Mucosa of rectum (tissue), 2 donors: ENCODE measurements around the gene COL11A2.

Source experiments
- H3K27ac ChIP-seq, 2 donors: one replicate each; pipeline ENCODE4 v1.7.0; 2013; ENCODE audit warnings: inconsistent platforms in 2 of 2, low read depth in 2 of 2, low read length in 2 of 2
- H3K27me3 ChIP-seq, 2 donors: one replicate each; pipeline ENCODE4 v1.7.0; 2013; ENCODE audit warnings: low read length in 2 of 2; ENCODE audit not compliant: control insufficient read depth in 2 of 2, insufficient read depth in 2 of 2
- H3K36me3 ChIP-seq, 2 donors: one replicate each; pipeline ENCODE4 v1.7.0; 2013; ENCODE audit warnings: low read length in 2 of 2; ENCODE audit not compliant: control insufficient read depth in 2 of 2, insufficient read depth in 2 of 2
- H3K4me1 ChIP-seq, 2 donors: one replicate each; pipeline ENCODE4 v1.7.0; 2013; ENCODE audit warnings: low read length in 2 of 2, mild to moderate bottlenecking in 1 of 2; ENCODE audit not compliant: control insufficient read depth in 2 of 2, insufficient read depth in 2 of 2
- H3K4me3 ChIP-seq, 2 donors: one replicate each; pipeline ENCODE4 v1.7.0; 2013; ENCODE audit warnings: low read length in 2 of 2
- H3K9ac ChIP-seq, 2 donors: one replicate each; pipeline ENCODE4 v1.7.0; 2013; ENCODE audit warnings: low read length in 2 of 2, low read depth in 1 of 2, mild to moderate bottlenecking in 1 of 2
- H3K9me3 ChIP-seq, 2 donors: one replicate each; pipeline ENCODE4 v1.7.0; 2013; ENCODE audit warnings: low read length in 2 of 2; ENCODE audit not compliant: control insufficient read depth in 2 of 2
- donor health status: healthy.
- donor health status: Normal muscosa, but diverticular disease.

COL11A2 gene

DNA sequence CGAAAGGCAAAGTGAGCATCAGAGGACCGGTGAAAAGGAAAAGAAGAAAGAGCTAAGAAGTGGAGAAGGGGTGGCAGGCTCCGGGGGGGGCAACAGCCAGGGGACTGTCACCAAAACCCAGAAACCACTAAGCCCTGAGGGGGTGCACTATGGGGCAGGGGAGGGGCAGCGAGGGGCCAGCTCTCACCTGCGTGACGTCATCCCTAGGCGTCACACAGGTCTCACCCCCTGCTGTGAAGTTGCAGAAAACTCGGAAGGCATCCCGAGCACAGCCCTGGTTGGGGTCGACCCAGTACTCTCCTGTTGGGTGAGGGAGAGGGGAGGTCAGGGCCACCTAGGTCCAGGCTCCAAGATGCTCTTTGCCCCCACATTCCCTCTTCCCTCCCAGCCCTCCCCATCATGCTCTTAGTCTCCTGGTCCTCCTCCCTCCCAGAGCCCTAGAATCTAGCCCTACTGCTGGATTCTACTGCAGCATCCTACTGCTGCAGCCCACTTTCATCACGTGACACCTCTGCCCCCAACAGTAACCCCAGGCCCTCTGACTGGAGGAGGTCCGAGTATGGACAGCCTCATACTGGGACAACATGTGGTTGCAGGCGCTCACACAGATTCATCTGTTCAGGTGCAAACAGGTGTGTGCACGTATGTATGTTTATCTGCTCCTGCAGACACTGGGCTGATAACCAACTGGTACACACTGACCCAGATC, 27.4 kb downstream of the COL11A2 start:
- H3K9ac ChIP-seq: no peak overlapping the region
- H3K9me3 ChIP-seq: no peaks in the 10 kb centered on the region
- no peak overlapping the region for H3K4me3 ChIP-seq
- no peak overlapping the region for H3K27ac ChIP-seq
- H3K27me3 ChIP-seq: peaks cover 0 to 2% of the 10 kb centered on the region in 2 donors
- no peaks in the 10 kb centered on the region for H3K36me3 ChIP-seq
- peaks cover 11 to 12% of the 10 kb centered on the region in 2 donors for H3K4me1 ChIP-seq

DNA sequence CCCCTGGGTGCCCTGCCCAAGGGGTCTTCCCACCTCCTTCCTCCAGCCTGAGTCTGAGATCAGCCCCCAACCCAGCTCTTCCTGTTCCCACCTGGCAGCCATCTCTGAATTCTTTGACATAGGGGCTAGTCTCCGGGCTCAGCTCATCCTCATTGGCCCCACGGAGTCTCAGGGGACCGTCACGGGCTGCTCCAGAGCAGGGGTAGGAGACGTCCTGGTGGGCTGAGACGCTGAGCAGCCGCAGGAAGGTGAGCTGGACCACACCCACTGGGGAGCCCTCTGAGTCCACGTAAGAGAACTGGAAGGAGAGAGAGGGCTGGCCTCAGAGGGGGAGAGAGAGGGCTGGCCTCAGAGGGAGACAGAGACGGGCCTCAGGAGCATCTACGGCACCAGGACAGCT, 28.1 kb downstream of the COL11A2 start:
- peaks cover 11 to 12% of the 10 kb centered on the region in 2 donors for H3K4me1 ChIP-seq
- H3K27me3 ChIP-seq: peaks cover 0 to 2% of the 10 kb centered on the region in 2 donors
- H3K36me3 ChIP-seq: no peaks in the 10 kb centered on the region
- H3K4me3 ChIP-seq: no peak overlapping the region
- H3K27ac ChIP-seq: no peak overlapping the region
- no peaks in the 10 kb centered on the region for H3K9me3 ChIP-seq
- H3K9ac ChIP-seq: no peak overlapping the region

DNA sequence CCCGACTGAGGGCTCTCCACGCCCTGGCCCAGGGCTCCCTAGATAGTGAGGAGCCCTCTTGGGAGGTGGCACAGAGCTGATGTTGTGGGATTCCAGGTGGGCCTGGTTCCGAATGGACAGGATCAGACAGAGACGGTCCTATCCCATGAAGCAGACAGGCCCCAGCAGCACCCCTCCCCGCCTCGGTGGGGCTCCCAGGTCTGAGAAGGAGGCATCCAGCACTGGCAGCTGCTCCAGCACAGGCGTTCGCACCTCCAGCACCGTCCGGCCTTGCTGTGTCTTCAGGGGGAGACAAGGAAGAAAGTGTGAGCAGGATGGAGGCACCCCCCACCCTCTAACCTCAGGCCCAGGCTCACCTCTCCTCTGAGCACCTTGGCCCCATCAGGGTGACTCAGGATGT, 28.7 kb downstream of the COL11A2 start:
- peaks cover 11 to 12% of the 10 kb centered on the region in 2 donors for H3K4me1 ChIP-seq
- no peak overlapping the region for H3K27ac ChIP-seq
- no peaks in the 10 kb centered on the region for H3K36me3 ChIP-seq
- no peak overlapping the region for H3K9ac ChIP-seq
- H3K27me3 ChIP-seq: peaks cover 0 to 2% of the 10 kb centered on the region in 2 donors
- H3K9me3 ChIP-seq: no peaks in the 10 kb centered on the region
- H3K4me3 ChIP-seq: no peak overlapping the region

DNA sequence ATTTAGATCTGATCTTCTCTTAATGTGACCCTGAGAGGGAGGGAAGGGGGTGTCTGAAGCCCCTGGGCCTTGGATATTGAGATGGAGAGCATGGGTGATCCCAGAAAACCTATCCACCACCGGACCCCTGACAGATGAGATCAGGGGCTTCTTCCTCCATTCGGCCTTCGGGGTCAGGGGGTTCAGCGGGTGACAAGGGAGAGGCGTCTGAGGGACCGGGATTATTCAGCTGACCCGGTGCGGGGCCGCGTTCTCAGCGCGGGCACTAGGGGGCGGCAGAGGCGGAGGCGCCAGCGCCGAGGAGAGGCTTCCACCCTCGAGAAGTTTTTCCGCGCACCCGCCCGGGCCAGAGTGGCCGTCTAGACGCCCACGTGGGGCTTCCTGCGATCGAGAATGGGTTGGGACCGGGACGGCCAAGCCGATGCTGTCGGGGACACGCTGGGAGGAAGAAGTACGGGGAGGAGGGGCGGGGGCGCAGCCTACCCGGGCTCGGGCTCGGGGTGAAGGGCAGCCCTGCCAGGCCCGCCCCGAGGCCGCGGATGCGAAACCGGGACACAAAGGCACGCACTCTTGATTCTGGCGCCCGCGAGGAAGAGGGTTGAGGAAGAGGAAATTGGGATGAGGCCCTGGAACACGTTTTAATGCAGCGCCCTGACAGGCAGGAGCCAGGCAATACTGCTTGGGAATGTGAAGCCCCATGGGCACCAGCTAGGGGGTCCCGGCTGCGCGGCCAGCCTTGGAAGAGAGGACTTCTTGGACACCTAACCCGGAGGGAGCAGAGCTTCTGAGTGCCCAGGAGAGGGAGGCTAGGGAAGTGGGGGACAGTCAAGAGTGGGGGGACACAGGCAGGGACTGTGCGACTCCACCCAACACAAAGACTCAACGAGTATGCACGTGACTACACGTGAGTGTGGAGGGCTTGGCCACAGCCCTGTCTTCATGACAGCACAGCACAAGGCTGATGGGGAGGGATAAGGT, 30.6 kb downstream of the COL11A2 start:
- Histone ChIP-seq H3K27ac (peak overlapping the region; percentile 58 to 64), H3K27me3 (peaks cover 0 to 2% of the 10 kb centered on the region in 2 donors), H3K9ac (peak overlapping the region; percentile 34 to 78), H3K4me3 (peak overlapping the region; percentile 67 to 72), H3K9me3 (no peaks in the 10 kb centered on the region), H3K36me3 (no peaks in the 10 kb centered on the region), H3K4me1 (peaks cover 11 to 12% of the 10 kb centered on the region in 2 donors)

DNA sequence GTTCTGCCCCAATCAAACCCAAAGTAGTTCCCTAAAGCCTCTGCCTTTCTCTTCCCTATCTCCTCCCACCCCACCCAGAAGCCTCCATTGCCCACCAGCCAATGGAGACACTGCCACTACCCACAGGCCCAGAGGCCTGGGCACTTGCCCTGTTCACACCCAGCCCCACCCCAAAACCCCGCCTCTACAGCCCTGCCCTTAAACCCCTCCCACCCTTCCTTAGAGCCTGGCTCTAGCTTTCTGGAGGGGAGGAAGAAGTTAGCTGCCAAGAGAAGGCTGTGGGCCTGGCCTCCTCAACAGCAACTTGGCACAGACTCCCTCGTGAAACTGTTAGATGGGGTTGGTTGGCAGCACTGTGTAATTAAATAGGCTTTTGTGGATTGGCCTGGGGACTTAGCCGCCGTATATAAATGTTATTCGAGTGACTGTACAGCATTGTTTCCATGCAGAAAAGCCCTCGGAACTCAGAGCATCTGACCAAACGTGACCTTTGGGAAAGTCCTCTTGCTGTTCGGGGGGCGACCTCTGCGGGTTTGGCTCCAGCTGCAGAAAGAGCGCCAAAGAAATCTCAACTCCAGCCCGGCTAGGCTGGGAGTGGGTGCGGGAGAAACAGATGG, 31.4 kb downstream of the COL11A2 start:
- Histone ChIP-seq H3K9me3 (no peaks in the 10 kb centered on the region), H3K4me3 (peak overlapping the region in 1 of 2 donors; percentile 67), H3K36me3 (no peaks in the 10 kb centered on the region), H3K9ac (peak overlapping the region in 1 of 2 donors; percentile 78), H3K27me3 (peaks cover 0 to 2% of the 10 kb centered on the region in 2 donors), H3K4me1 (peaks cover 11 to 12% of the 10 kb centered on the region in 2 donors), H3K27ac (peak overlapping the region; percentile 58 to 64)

DNA sequence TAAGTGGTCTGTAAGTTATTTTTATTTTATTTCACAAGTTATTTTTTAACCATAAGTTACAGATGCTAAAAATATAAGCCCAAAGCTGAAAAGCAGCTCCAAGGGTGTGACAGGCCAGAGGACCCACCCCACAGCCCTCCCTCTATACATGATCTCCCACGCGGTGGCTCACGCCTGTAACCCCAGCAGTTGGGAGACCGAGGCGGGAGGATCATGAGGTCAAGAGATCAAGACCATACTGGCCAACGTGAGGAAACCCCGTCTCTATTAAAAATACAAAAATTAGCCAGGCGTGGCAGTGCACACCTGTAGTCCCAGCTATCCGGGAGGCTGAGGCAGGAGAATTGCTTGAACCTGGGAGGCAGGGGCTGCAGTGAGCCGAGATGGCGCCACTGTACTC, 32.2 kb downstream of the COL11A2 start:
- peaks cover 0 to 2% of the 10 kb centered on the region in 2 donors for H3K27me3 ChIP-seq
- no peak overlapping the region for H3K27ac ChIP-seq
- no peak overlapping the region for H3K9ac ChIP-seq
- no peaks in the 10 kb centered on the region for H3K36me3 ChIP-seq
- H3K4me1 ChIP-seq: peaks cover 11 to 12% of the 10 kb centered on the region in 2 donors
- H3K4me3 ChIP-seq: no peak overlapping the region
- no peaks in the 10 kb centered on the region for H3K9me3 ChIP-seq

GRCh38 chr6:33156964-33157363, 35.3 kb downstream of the COL11A2 start:
- H3K27ac ChIP-seq: no peak overlapping the region
- no peaks in the 10 kb centered on the region for H3K36me3 ChIP-seq
- peaks cover 10% of the 10 kb centered on the region in 2 donors for H3K4me1 ChIP-seq
- H3K9me3 ChIP-seq: no peaks in the 10 kb centered on the region
- no peak overlapping the region for H3K4me3 ChIP-seq
- H3K27me3 ChIP-seq: no peaks in the 10 kb centered on the region
- no peak overlapping the region for H3K9ac ChIP-seq

- no peak overlapping the region for H3K9ac ChIP-seq
- H3K4me3 ChIP-seq: no peak overlapping the region
- H3K9me3 ChIP-seq: no peaks in the 10 kb centered on the region
- no peak overlapping the region for H3K27ac ChIP-seq
- H3K4me1 ChIP-seq: peaks cover 6% of the 10 kb centered on the region in 2 donors
- no peaks in the 10 kb centered on the region for H3K27me3 ChIP-seq
- no peaks in the 10 kb centered on the region for H3K36me3 ChIP-seq
Measured at GRCh38 chr6:33156561-33156960, 35.7 kb downstream of the COL11A2 start.

DNA sequence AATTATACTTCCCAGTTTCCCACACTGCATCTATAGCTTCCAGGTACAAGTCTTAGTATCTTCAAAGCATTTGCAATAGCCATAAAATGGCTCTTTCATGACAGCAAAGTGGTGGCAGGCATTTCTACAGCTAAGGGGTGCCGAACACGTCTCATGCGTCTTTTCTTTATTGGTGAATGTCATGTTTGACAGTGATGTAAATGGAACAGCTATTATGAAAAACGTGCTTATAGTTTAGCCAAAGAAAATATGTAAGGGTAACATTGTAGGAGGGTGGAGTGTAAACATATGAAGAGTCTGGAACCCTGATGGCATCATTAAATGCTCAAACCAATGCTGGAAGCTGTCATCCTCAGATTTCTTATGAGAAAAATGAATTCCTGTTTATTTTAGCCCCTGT, 37.9 kb downstream of the COL11A2 start:
- no peaks in the 10 kb centered on the region for H3K9me3 ChIP-seq
- no peaks in the 10 kb centered on the region for H3K36me3 ChIP-seq
- H3K9ac ChIP-seq: no peak overlapping the region
- H3K4me1 ChIP-seq: no peaks in the 10 kb centered on the region
- no peak overlapping the region for H3K4me3 ChIP-seq
- peaks cover 0 to 1% of the 10 kb centered on the region in 2 donors for H3K27me3 ChIP-seq
- no peak overlapping the region for H3K27ac ChIP-seq

- Histone ChIP-seq H3K4me3 (no peak overlapping the region), H3K36me3 (no peaks in the 10 kb centered on the region), H3K27ac (no peak overlapping the region), H3K9me3 (no peaks in the 10 kb centered on the region), H3K9ac (no peak overlapping the region), H3K27me3 (peaks cover 0 to 3% of the 10 kb centered on the region in 2 donors), H3K4me1 (no peaks in the 10 kb centered on the region)
Measured at GRCh38 chr6:33151050-33151449, 41.2 kb downstream of the COL11A2 start.
